HepG2 (cell line): Measurements from ENCODE around the gene ASPHD1. TPM values are rescaled to one million over a fixed set of nuclear protein-coding genes. Genes with fewer than 3 reads are reported as not detected.

Source experiments
- EP300 ChIP-seq, 3 experiments: sonication (generic) in 1 of 3; formaldehyde crosslinking in 1 of 3; IDR thresholded peaks; 2 replicates each; pipeline versions ENCODE4 v1.5.1 to v1.6.1; 2011 to 2020; ENCODE audit warnings: low read depth in 2 of 3, low read length in 2 of 3, borderline replicate concordance in 1 of 3, improper control_type of control experiment in 1 of 3, mild to moderate bottlenecking in 1 of 3, missing genetic modification reagents in 1 of 3, moderate library complexity in 1 of 3
- ETV5 ChIP-seq: IDR thresholded peaks from 2 replicates; pipeline ENCODE4 v1.6.1; 2018; ENCODE audit warnings: missing biosample characterization, missing genetic modification reagents, inconsistent platforms, borderline replicate concordance
- HNF4A ChIP-seq: sonication (generic); formaldehyde crosslinking; IDR thresholded peaks from 2 replicates; pipeline ENCODE4 v1.4.0; 2020; ENCODE audit warnings: missing genetic modification reagents
- RBFOX2 ChIP-seq: fragments of 200-400 bp; formaldehyde crosslinking; IDR thresholded peaks from 2 replicates; pipeline ENCODE4 v1.6.1; 2017; ENCODE audit warnings: low read depth, mild to moderate bottlenecking, low read length
- SIX4 ChIP-seq: sonication (generic); formaldehyde crosslinking; IDR thresholded peaks from 2 replicates; pipeline ENCODE4 v1.4.0; 2020; ENCODE audit warnings: missing genetic modification reagents
- SOX5 ChIP-seq: IDR thresholded peaks from 2 replicates; pipeline ENCODE4 v1.6.1; 2016; ENCODE audit warnings: borderline replicate concordance
- SPEN ChIP-seq: sonication (generic); formaldehyde crosslinking; IDR thresholded peaks from 2 replicates; pipeline ENCODE4 v1.5.1; 2020; ENCODE audit warnings: low read depth, mild to moderate bottlenecking, missing genetic modification reagents
- ZMYM3 ChIP-seq: sonication (generic); formaldehyde crosslinking; IDR thresholded peaks from 2 replicates; pipeline ENCODE4 v1.5.1; 2020; ENCODE audit warnings: mild to moderate bottlenecking, missing genetic modification reagents
- ZNF263 ChIP-seq: sonication (generic); formaldehyde crosslinking; IDR thresholded peaks from 2 replicates; pipeline ENCODE4 v1.4.0; 2020; ENCODE audit warnings: missing genetic modification reagents
- polyA plus RNA-seq, 8 experiments: library from polyadenylated mRNA; depleted of rRNA in 3 of 8; stranded (reverse) in 7 of 8; unstranded in 1 of 8; fragments of >200 nt; fragmentation: Illumina TruSeq in 4 of 8; extraction: Trizol in 4 of 8; gene quantifications; 2 replicates each; pipeline versions ENCODE4 v1.2.1 to v1.2.3, GENCODE V29; 2011 to 2016; ENCODE audit warnings: low read depth in 4 of 8, missing spikeins in 1 of 8, mixed read lengths in 1 of 8; ENCODE audit not compliant: insufficient read depth in 1 of 8
- total RNA-seq, 5 experiments: library from RNA; depleted of rRNA; stranded (reverse); fragments of >200 nt; fragmentation: Illumina TruSeq; extraction: Trizol; gene quantifications; 2 replicates each; pipeline ENCODE4 v1.2.3, GENCODE V29; 2016; ENCODE audit warnings: low read depth in 1 of 5
- TF ChIP-seq, protein P1 (sequence below): sonication (generic); formaldehyde crosslinking; IDR thresholded peaks from 2 replicates; pipeline ENCODE4 v1.5.0; 2020; ENCODE audit warnings: mild to moderate bottlenecking, missing genetic modification reagents, borderline replicate concordance
- TF ChIP-seq, protein P2 (sequence below): sonication (generic); formaldehyde crosslinking; conservative IDR thresholded peaks from 2 replicates; pipeline ENCODE4 v1.8.1; 2023; ENCODE audit warnings: missing genetic modification reagents
- TF ChIP-seq, protein P3 (sequence below), 2 experiments: IDR thresholded peaks; 2 replicates each; pipeline ENCODE4 v1.6.1; 2011 to 2012; ENCODE audit warnings: low read length in 2 of 2, borderline replicate concordance in 1 of 2, low read depth in 1 of 2, mild to moderate bottlenecking in 1 of 2, moderate library complexity in 1 of 2
- TF ChIP-seq, protein P4 (sequence below): sonication (generic); formaldehyde crosslinking; IDR thresholded peaks from 2 replicates; pipeline ENCODE4 v1.5.1; 2020; ENCODE audit warnings: mild to moderate bottlenecking, missing genetic modification reagents

Gene ASPHD1
- total and polyA plus RNA-seq, 2 of the 13 experiments (the other 11 are each of a cell fraction or from before 2014, with no cell fraction given), result 13.1 to 19.7 TPM

DNA sequence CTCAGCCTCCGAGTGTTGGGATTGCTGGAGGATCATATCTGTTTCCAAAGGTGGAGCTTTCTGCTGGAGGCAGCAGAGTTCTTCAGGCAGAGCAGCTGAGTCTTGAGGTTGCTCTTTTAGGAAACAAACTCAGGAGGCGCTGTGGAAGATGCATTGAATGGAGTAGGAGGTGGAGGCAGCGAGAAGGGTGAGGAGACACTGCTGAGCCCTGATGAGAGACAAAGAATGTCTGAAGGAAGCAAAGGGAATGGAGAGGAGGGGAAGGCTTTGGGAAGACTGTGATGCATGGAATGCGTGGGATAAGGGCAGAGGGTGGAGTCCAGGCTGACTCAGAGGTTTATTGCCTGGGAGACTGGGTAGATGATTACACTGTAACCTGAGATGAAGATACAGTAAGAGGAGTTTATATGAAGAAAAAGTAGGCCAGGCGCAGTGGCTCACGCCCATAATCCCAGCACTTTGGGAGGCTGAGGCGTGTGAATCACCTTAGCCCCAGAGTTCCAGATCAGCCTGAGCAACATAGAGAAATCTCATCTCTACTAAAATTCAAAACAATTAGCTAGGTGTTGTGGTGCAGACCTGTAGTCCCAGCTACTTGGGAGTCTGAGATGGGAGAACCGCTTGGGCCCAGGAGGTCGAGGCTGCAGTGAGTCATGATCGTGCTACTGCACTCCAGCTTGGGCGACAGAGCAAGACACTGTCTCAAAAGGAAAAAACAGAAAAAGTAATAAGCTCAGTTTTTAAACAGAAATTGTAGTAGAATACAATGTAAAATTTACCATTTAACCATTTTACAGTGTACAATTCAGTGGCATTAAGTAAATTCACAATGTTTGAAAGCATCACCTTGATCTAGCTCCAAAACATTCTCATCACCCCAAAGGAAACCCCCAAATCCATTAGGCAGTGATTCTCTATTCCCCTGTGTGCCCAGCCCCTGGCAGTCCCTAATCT is 43.8 kb downstream of the ASPHD1 start (continued):
- TF ChIP-seq, protein P1, sequence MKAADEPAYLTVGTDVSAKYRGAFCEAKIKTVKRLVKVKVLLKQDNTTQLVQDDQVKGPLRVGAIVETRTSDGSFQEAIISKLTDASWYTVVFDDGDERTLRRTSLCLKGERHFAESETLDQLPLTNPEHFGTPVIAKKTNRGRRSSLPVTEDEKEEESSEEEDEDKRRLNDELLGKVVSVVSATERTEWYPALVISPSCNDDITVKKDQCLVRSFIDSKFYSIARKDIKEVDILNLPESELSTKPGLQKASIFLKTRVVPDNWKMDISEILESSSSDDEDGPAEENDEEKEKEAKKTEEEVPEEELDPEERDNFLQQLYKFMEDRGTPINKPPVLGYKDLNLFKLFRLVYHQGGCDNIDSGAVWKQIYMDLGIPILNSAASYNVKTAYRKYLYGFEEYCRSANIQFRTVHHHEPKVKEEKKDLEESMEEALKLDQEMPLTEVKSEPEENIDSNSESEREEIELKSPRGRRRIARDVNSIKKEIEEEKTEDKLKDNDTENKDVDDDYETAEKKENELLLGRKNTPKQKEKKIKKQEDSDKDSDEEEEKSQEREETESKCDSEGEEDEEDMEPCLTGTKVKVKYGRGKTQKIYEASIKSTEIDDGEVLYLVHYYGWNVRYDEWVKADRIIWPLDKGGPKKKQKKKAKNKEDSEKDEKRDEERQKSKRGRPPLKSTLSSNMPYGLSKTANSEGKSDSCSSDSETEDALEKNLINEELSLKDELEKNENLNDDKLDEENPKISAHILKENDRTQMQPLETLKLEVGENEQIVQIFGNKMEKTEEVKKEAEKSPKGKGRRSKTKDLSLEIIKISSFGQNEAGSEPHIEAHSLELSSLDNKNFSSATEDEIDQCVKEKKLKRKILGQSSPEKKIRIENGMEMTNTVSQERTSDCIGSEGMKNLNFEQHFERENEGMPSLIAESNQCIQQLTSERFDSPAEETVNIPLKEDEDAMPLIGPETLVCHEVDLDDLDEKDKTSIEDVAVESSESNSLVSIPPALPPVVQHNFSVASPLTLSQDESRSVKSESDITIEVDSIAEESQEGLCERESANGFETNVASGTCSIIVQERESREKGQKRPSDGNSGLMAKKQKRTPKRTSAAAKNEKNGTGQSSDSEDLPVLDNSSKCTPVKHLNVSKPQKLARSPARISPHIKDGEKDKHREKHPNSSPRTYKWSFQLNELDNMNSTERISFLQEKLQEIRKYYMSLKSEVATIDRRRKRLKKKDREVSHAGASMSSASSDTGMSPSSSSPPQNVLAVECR, result peak; percentile 63
- peak; percentile 98 for TF ChIP-seq SIX4 (CRISPR knock-in tag)
- TF ChIP-seq HNF4A, result peak; percentile 34
- peak; percentile 85 for TF ChIP-seq ZMYM3 (CRISPR knock-in tag)
- TF ChIP-seq ETV5 (CRISPR knock-in tag), result peak; percentile 16; the same call in 1 of the 2 replicates
- TF ChIP-seq, protein P2, sequence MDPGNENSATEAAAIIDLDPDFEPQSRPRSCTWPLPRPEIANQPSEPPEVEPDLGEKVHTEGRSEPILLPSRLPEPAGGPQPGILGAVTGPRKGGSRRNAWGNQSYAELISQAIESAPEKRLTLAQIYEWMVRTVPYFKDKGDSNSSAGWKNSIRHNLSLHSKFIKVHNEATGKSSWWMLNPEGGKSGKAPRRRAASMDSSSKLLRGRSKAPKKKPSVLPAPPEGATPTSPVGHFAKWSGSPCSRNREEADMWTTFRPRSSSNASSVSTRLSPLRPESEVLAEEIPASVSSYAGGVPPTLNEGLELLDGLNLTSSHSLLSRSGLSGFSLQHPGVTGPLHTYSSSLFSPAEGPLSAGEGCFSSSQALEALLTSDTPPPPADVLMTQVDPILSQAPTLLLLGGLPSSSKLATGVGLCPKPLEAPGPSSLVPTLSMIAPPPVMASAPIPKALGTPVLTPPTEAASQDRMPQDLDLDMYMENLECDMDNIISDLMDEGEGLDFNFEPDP (CRISPR knock-in tag), result no peak
- TF ChIP-seq, protein P3, sequence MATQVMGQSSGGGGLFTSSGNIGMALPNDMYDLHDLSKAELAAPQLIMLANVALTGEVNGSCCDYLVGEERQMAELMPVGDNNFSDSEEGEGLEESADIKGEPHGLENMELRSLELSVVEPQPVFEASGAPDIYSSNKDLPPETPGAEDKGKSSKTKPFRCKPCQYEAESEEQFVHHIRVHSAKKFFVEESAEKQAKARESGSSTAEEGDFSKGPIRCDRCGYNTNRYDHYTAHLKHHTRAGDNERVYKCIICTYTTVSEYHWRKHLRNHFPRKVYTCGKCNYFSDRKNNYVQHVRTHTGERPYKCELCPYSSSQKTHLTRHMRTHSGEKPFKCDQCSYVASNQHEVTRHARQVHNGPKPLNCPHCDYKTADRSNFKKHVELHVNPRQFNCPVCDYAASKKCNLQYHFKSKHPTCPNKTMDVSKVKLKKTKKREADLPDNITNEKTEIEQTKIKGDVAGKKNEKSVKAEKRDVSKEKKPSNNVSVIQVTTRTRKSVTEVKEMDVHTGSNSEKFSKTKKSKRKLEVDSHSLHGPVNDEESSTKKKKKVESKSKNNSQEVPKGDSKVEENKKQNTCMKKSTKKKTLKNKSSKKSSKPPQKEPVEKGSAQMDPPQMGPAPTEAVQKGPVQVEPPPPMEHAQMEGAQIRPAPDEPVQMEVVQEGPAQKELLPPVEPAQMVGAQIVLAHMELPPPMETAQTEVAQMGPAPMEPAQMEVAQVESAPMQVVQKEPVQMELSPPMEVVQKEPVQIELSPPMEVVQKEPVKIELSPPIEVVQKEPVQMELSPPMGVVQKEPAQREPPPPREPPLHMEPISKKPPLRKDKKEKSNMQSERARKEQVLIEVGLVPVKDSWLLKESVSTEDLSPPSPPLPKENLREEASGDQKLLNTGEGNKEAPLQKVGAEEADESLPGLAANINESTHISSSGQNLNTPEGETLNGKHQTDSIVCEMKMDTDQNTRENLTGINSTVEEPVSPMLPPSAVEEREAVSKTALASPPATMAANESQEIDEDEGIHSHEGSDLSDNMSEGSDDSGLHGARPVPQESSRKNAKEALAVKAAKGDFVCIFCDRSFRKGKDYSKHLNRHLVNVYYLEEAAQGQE (IDR thresholded peaks at IDR 0.05; ENCODE audit: borderline replicate concordance in 1 of 2, low read depth in 1 of 2, low read length in 2 of 2), result no peak
- peak in 1 of 2 experiments; percentile 29; a peak in 2 of 4 replicates for TF ChIP-seq EP300 (IDR thresholded peaks at IDR 0.05; ENCODE audit: low read depth in 2 of 2, low read length in 2 of 2)
- no peak; the same call in 1 of the 2 replicates for TF ChIP-seq EP300 (CRISPR knock-in tag; IDR thresholded peaks at IDR 0.05; ENCODE audit: borderline replicate concordance)
- TF ChIP-seq, protein P4, sequence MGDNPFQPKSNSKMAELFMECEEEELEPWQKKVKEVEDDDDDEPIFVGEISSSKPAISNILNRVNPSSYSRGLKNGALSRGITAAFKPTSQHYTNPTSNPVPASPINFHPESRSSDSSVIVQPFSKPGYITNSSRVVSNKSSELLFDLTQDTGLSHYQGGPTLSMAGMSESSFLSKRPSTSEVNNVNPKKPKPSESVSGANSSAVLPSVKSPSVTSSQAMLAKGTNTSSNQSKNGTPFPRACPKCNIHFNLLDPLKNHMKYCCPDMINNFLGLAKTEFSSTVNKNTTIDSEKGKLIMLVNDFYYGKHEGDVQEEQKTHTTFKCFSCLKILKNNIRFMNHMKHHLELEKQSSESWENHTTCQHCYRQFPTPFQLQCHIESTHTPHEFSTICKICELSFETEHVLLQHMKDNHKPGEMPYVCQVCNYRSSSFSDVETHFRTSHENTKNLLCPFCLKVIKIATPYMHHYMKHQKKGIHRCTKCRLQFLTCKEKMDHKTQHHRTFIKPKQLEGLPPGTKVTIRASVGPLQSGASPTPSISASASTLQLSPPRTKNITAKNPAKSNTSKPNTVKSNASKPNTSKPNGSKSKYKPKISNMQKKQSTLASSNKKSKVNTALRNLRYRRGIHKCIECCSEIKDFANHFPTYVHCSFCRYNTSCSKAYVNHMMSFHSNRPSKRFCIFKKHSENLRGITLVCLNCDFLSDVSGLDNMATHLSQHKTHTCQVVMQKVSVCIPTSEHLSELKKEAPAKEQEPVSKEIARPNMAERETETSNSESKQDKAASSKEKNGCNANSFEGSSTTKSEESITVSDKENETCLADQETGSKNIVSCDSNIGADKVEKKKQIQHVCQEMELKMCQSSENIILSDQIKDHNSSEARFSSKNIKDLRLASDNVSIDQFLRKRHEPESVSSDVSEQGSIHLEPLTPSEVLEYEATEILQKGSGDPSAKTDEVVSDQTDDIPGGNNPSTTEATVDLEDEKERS (CRISPR knock-in tag), result 0 out of 2 replicates have a peak, but pooled peaks have one; percentile 19
- 0 out of 2 replicates have a peak, but pooled peaks have one; percentile 11 for TF ChIP-seq ZNF263
- peak; percentile 56; the same call in 1 of the 2 replicates for TF ChIP-seq SPEN (CRISPR knock-in tag)
- 0 out of 2 replicates have a peak, but pooled peaks have one; percentile 25 for TF ChIP-seq RBFOX2
- TF ChIP-seq SOX5 (CRISPR knock-in tag), result peak; percentile 39; the same call in 1 of the 2 replicates
